K562 (cell line): ENCODE results near the gene KCNH8. TPM values are rescaled to one million over a fixed set of nuclear protein-coding genes. Genes with fewer than 3 reads are reported as not detected.

Experiments used
- ATAC-seq: fragments of 200-7000 bp; cut with Tn5 transposase; 3 replicates; pipeline ENCODE4 v1.9.1; 2020; ENCODE audit warnings: moderate library complexity
- BruUV-seq: library from RNA; stranded (reverse); fragments of 400-500 nt; replicated peaks from 2 replicates; lab custom pipeline; 2021; lab: Mats Ljungman, UMichigan
- CTCF ChIA-PET: fragments of 300-600 bp; formaldehyde crosslinking; extraction: SDS; loops from one replicate; lab custom pipeline; 2021; ENCODE audit warnings: low intra/inter-chr PET ratio; lab: Yijun Ruan, JAX
- POLR2A ChIA-PET: fragments of 300-600, 350-650 bp; sonication (Branson Sonifier 250); formaldehyde crosslinking; extraction: SDS; loops from one replicate; lab custom pipeline; 2021; ENCODE audit warnings: antibody characterized with exemption, inconsistent platforms; lab: Yijun Ruan, JAX
- DNase-seq, 4 experiments: peaks; one replicate each; pipeline versions ENCODE4 v3.0.0 to v3.0.0-alpha.2; 2011 to 2018; ENCODE audit warnings: low spot score in 3 of 4, mixed read lengths in 3 of 4; ENCODE audit errors: extremely low read depth in 1 of 4
- FAIRE-seq: peaks from 2 replicates; lab custom pipeline; 2011; peaks lifted over from hg19 to GRCh38; lab: Jason Lieb, UNC
- H2AFZ ChIP-seq: 2 replicates; pipeline ENCODE4 v1.6.0; 2011; ENCODE audit warnings: low read depth, low read length, control low read depth, inconsistent platforms
- H3K27ac ChIP-seq: fragments of 200-600 bp; 3 replicates; pipeline ENCODE4 v1.8.0; 2011; ENCODE audit warnings: low read depth, mild to moderate bottlenecking, control low read depth, inconsistent platforms, low read length, moderate library complexity, mixed read lengths; ENCODE audit errors: extremely low read depth
- H3K27me3 ChIP-seq, 2 experiments: fragments of 300-600 bp in 1 of 2; 2 replicates in 1 of 2; 3 replicates in 1 of 2; pipeline versions ENCODE4 v1.6.0 to v1.8.0; 2011; ENCODE audit warnings: inconsistent platforms in 2 of 2, low read length in 2 of 2, mild to moderate bottlenecking in 1 of 2, mixed read lengths in 1 of 2, moderate library complexity in 1 of 2; ENCODE audit not compliant: control insufficient read depth in 2 of 2, insufficient read depth in 2 of 2
- H3K36me3 ChIP-seq: fragments of 300-600 bp; 3 replicates; pipeline ENCODE4 v1.8.0; 2011; ENCODE audit warnings: mild to moderate bottlenecking, low read length, inconsistent platforms; ENCODE audit not compliant: control insufficient read depth, insufficient read depth
- H3K4me1 ChIP-seq, 2 experiments: fragments of 200-600 bp in 1 of 2; replicated peaks in 1 of 2; 2 replicates in 1 of 2; 3 replicates in 1 of 2; pipeline versions ENCODE4 v1.5.1 to v1.8.0; 2011; ENCODE audit warnings: inconsistent platforms in 2 of 2, low read length in 2 of 2, mild to moderate bottlenecking in 1 of 2, mixed read lengths in 1 of 2, moderate library complexity in 1 of 2; ENCODE audit not compliant: control insufficient read depth in 2 of 2, insufficient read depth in 2 of 2
- H3K4me2 ChIP-seq: 2 replicates; pipeline ENCODE4 v1.6.1; 2011; ENCODE audit warnings: low read length, control low read depth, inconsistent platforms, mixed read lengths; ENCODE audit not compliant: insufficient read depth
- H3K4me3 ChIP-seq: fragments of 200-600 bp; sonication (generic), shearing (Covaris generic); 2 replicates; pipeline ENCODE4 v1.5.1; 2016; ENCODE audit warnings: control low read depth, inconsistent platforms
- H3K79me2 ChIP-seq: fragments of 200-600 bp; 3 replicates; pipeline ENCODE4 v1.8.0; 2011; ENCODE audit warnings: low read length, inconsistent platforms; ENCODE audit not compliant: control insufficient read depth, insufficient read depth
- H3K9ac ChIP-seq, 2 experiments: 2 replicates each; pipeline versions ENCODE4 v1.6.0 to v1.6.1; 2011; ENCODE audit warnings: low read depth in 2 of 2, low read length in 2 of 2, control low read depth in 1 of 2, inconsistent platforms in 1 of 2, mild to moderate bottlenecking in 1 of 2, mixed read lengths in 1 of 2; ENCODE audit not compliant: insufficient read depth in 1 of 2
- H3K9me1 ChIP-seq: one replicate; pipeline ENCODE4 v1.6.0; 2011; ENCODE audit warnings: inconsistent platforms, mild to moderate bottlenecking, low read length, moderate library complexity; ENCODE audit not compliant: control insufficient read depth, insufficient read depth
- H3K9me3 ChIP-seq: replicated peaks from 2 replicates; pipeline ENCODE4 v1.5.1; 2011; ENCODE audit warnings: low read depth, low read length, inconsistent platforms; ENCODE audit not compliant: control insufficient read depth, insufficient read depth
- H4K20me1 ChIP-seq: replicated peaks from 2 replicates; pipeline ENCODE4 v1.6.1; 2011; ENCODE audit warnings: low read length, inconsistent platforms, mixed read lengths; ENCODE audit not compliant: control insufficient read depth, insufficient read depth
- FOXM1 ChIP-seq, 2 experiments: fragments of 450-650 bp in 1 of 2; sonication (generic) in 1 of 2; formaldehyde crosslinking in 1 of 2; IDR thresholded peaks; 2 replicates each; pipeline versions ENCODE4 v1.6.1 to v1.9.0; 2017 to 2022; ENCODE audit warnings: low read depth in 2 of 2, mild to moderate bottlenecking in 2 of 2, missing genetic modification reagents in 1 of 2, moderate library complexity in 1 of 2
- NFE2 ChIP-seq: IDR thresholded peaks from 2 replicates; pipeline ENCODE4 v1.6.1; 2014; ENCODE audit warnings: antibody characterized with exemption, low read depth
- NR2C1 ChIP-seq, 2 experiments: fragments of 450-650 bp; IDR thresholded peaks; 2 replicates each; pipeline ENCODE4 v1.6.1; 2017; ENCODE audit warnings: mild to moderate bottlenecking in 2 of 2, antibody characterized with exemption in 1 of 2, inconsistent platforms in 1 of 2, missing compliant biosample characterization in 1 of 2, missing genetic modification characterization in 1 of 2
- WGBS: fragments of 100-300 bp; shearing (Covaris generic); methylation state at CpG from one replicate; pipeline ENCODE4 v1.1.6; 2016; ENCODE audit warnings: low coverage, mixed read lengths; ENCODE audit not compliant: insufficient coverage; ENCODE audit errors: missing lambda C conversion rate; 5-methylcytosine and 5-hydroxymethylcytosine counted together
- in situ Hi-C: fragments of 300-500 bp; cut with MboI; formaldehyde crosslinking; loops from 4 replicates; pipeline ENCODE4 v1.15.0; 2018; ENCODE audit warnings: inconsistent platforms, mixed read lengths
- intact Hi-C: fragments of 100-400 bp; cut with micrococcal nuclease; formaldehyde crosslinking; loops from 2 replicates; pipeline ENCODE4 v1.14.2; 2022
- polyA plus RNA-seq, 8 experiments: library from polyadenylated mRNA; depleted of rRNA in 4 of 8; stranded (reverse) in 5 of 8; unstranded in 3 of 8; fragments of >200 nt; fragmentation: Nextera tagmentation in 2 of 8; fragmentation: Illumina TruSeq in 1 of 8; extraction: Ambion mirVana in 2 of 8; extraction: Trizol in 1 of 8; gene quantifications; 2 replicates each; pipeline versions ENCODE4 v1.2.1 to v1.2.3, GENCODE V29; 2011 to 2014; ENCODE audit warnings: inconsistent platforms in 1 of 8, missing spikeins in 1 of 8
- total RNA-seq, 7 experiments: library from RNA; depleted of rRNA in 6 of 7; stranded (reverse); fragments of >200 nt in 6 of 7; fragmentation: Illumina TruSeq in 2 of 7; extraction: Trizol in 2 of 7; gene quantifications; 2 replicates each; pipeline versions ENCODE4 v1.2.1 to v1.2.3, GENCODE V29; 2011 to 2021; ENCODE audit warnings: low replicate concordance in 1 of 7
- TF ChIP-seq, protein P1 (sequence below): fragments of 250-450 bp; sonication (Bioruptor Pico); IDR thresholded peaks from 2 replicates; pipeline ENCODE4 v1.5.0; 2021

Gene KCNH8
- total and polyA plus RNA-seq, 9 of the 15 experiments (the other 6 are each of a cell fraction or from before 2014, with no cell fraction given) = 0.02 to 0.08 (median 0.04) TPM; not detected in 6

GRCh38 chr3:19331931-19332330 is 183.6 kb downstream of the KCNH8 start:
- Histone ChIP-seq H3K79me2 (no peaks in the 10 kb centered on the region), H4K20me1 (no peaks in the 10 kb centered on the region), H3K27me3 (no peaks in the 10 kb centered on the region), H2AFZ (no peak overlapping the region), H3K4me3 (no peak overlapping the region), H3K9me1 (no peaks in the 10 kb centered on the region), H3K36me3 (no peaks in the 10 kb centered on the region), H3K27ac (no peak overlapping the region), H3K9ac (no peak overlapping the region), H3K4me1 (no peaks in the 10 kb centered on the region), H3K4me2 (no peak overlapping the region), H3K9me3 (no peaks in the 10 kb centered on the region; the same call in 1 of the 2 replicates)
- WGBS = 5% methylated on average over 2 of the region's 2 CpGs
- no TSS peak for BruUV-seq
- ATAC-seq (no peak), DNase-seq (no peak), FAIRE-seq (no peak)
- ChIA-PET POLR2A (no interaction called here), CTCF (no interaction called here)
- TF ChIP-seq FOXM1 (IDR thresholded peaks at IDR 0.05; ENCODE audit: low read depth) (no peak), FOXM1 (CRISPR knock-in tag; IDR thresholded peaks at IDR 0.05; ENCODE audit: low read depth) (no peak), NFE2 (no peak)
- TF ChIP-seq, protein P1, sequence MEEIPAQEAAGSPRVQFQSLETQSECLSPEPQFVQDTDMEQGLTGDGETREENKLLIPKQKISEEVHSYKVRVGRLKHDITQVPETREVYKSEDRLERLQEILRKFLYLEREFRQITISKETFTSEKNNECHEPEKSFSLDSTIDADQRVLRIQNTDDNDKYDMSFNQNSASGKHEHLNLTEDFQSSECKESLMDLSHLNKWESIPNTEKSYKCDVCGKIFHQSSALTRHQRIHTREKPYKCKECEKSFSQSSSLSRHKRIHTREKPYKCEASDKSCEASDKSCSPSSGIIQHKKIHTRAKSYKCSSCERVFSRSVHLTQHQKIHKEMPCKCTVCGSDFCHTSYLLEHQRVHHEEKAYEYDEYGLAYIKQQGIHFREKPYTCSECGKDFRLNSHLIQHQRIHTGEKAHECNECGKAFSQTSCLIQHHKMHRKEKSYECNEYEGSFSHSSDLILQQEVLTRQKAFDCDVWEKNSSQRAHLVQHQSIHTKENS (CRISPR knock-in tag) = no peak
- intact Hi-C loops = no loop called here
- in situ Hi-C loops = no loop called here

- Histone ChIP-seq H3K27ac (no peak overlapping the region), H2AFZ (no peak overlapping the region), H3K36me3 (no peaks in the 10 kb centered on the region)
- no TSS peak for BruUV-seq
- TF ChIP-seq NR2C1 (IDR thresholded peaks at IDR 0.05) (no peak), NR2C1 (tag; IDR thresholded peaks at IDR 0.05) (no peak)
- TF ChIP-seq, all 486 proteins: peak for 0
- H3K4me3 ChIP-seq = no peak overlapping the region
- no peaks in the 10 kb centered on the region for H3K4me1 ChIP-seq
- CTCF ChIA-PET = no interaction called here
- no peaks in the 10 kb centered on the region for H3K27me3 ChIP-seq
- no peak overlapping the region for H3K4me2 ChIP-seq
- no peak for DNase-seq
- H3K9me3 ChIP-seq = no peaks in the 10 kb centered on the region
- no peak for ATAC-seq
- H3K9me1 ChIP-seq = no peaks in the 10 kb centered on the region
- no peaks in the 10 kb centered on the region for H3K79me2 ChIP-seq
- in situ Hi-C loops (no loop called here), intact Hi-C loops (no loop called here)
- FAIRE-seq = no peak
- POLR2A ChIA-PET = no interaction called here
- no peaks in the 10 kb centered on the region for H4K20me1 ChIP-seq
- under 1% methylated on average over 6 of the region's 6 CpGs for WGBS
- no peak overlapping the region for H3K9ac ChIP-seq
These were observed 185.8 kb downstream of the KCNH8 start for GRCh38 chr3:19334120-19334519.
